Measurements from ENCODE around the gene TXLNB. TPM values are rescaled to one million over a fixed set of nuclear protein-coding genes. Genes with fewer than 3 reads are reported as not detected.
"Not testable (repeated sequence)": the region's sequence is repeated elsewhere in the genome, so short reads cannot be mapped to it uniquely, and the experiment has no call there.

The TXLNB gene
- total and polyA plus RNA-seq, 9 donors = 2.3 to 7.9 (median 5.0) TPM

- Histone ChIP-seq H3K27ac (no peak overlapping the region), H3K36me3 (no peaks in the 10 kb centered on the region), H3K27me3 (no peaks in the 10 kb centered on the region), H3K4me3 (no peak overlapping the region), H3K4me1 (ENCODE audit: insufficient read depth) (peaks cover 10% of the 10 kb centered on the region), H3K9me3 (no peaks in the 10 kb centered on the region)
- TF ChIP-seq CTCF (IDR thresholded peaks at IDR 0.05) (no peak), EP300 (IDR thresholded peaks at IDR 0.05) (no peak)
- DNase-seq = no peak
- intact Hi-C loops (cut with DNase I) = no loop called here
- 86 to 90% (median 89%) methylated on average over 8 of the region's 8 CpGs for WGBS, 3 donors
Observed at GRCh38 chr6:139288496-139289040, 3.2 kb downstream of the TXLNB start.

GRCh38 chr6:139287868-139288267 is 3.9 kb downstream of the TXLNB start:
- H3K27me3 ChIP-seq = no peaks in the 10 kb centered on the region
- no peaks in the 10 kb centered on the region for H3K36me3 ChIP-seq
- H3K4me1 ChIP-seq (ENCODE audit: insufficient read depth) = peaks cover 10% of the 10 kb centered on the region
- no peak overlapping the region for H3K4me3 ChIP-seq
- TF ChIP-seq EP300 (IDR thresholded peaks at IDR 0.05) = no peak
- TF ChIP-seq CTCF (IDR thresholded peaks at IDR 0.05) = no peak
- TF ChIP-seq POLR2A (IDR thresholded peaks at IDR 0.05) = no peak
- 97 to 99% (median 98%) methylated on average over 2 of the region's 2 CpGs for WGBS, 3 donors
- H3K27ac ChIP-seq = no peak overlapping the region
- H3K9me3 ChIP-seq = no peaks in the 10 kb centered on the region
- no peak for DNase-seq
- intact Hi-C loops (cut with DNase I) = no loop called here

- H3K4me1 ChIP-seq (ENCODE audit: insufficient read depth); H3K36me3 ChIP-seq; H3K27me3 ChIP-seq; H3K27ac ChIP-seq; H3K9me3 ChIP-seq; H3K4me3 ChIP-seq; intact Hi-C loops (cut with DNase I); DNase-seq: not testable (repeated sequence)
- 89 to 96% (median 91%) methylated on average over 10 of the region's 10 CpGs for WGBS, 3 donors
Observed at GRCh38 chr6:139286438-139286837, 5.4 kb downstream of the TXLNB start.

- intact Hi-C loops (cut with DNase I) = no loop called here
- DNase-seq = no peak
- Histone ChIP-seq H3K4me1 (ENCODE audit: insufficient read depth) (peaks cover 8% of the 10 kb centered on the region), H3K27ac (no peak overlapping the region), H3K27me3 (no peaks in the 10 kb centered on the region), H3K4me3 (no peak overlapping the region), H3K9me3 (no peaks in the 10 kb centered on the region), H3K36me3 (no peaks in the 10 kb centered on the region)
- WGBS, 3 donors = 93 to 95% (median 93%) methylated on average over 6 of the region's 6 CpGs
- no peak for TF ChIP-seq CTCF (IDR thresholded peaks at IDR 0.05)
- TF ChIP-seq POLR2A (IDR thresholded peaks at IDR 0.05) = no peak
- no peak for TF ChIP-seq EP300 (IDR thresholded peaks at IDR 0.05)
Observed at GRCh38 chr6:139285590-139285989, 6.2 kb downstream of the TXLNB start.

GRCh38 chr6:139284789-139285188 is 7.0 kb downstream of the TXLNB start:
- Histone ChIP-seq H3K9me3 (no peaks in the 10 kb centered on the region), H3K4me1 (ENCODE audit: insufficient read depth) (peaks cover 4% of the 10 kb centered on the region), H3K36me3 (no peaks in the 10 kb centered on the region), H3K27ac (no peak overlapping the region), H3K27me3 (no peaks in the 10 kb centered on the region), H3K4me3 (no peak overlapping the region)
- 69 to 88% (median 84%) methylated on average over 3 of the region's 3 CpGs for WGBS, 3 donors
- TF ChIP-seq POLR2A (IDR thresholded peaks at IDR 0.05) = no peak
- no peak for TF ChIP-seq EP300 (IDR thresholded peaks at IDR 0.05)
- no peak for TF ChIP-seq CTCF (IDR thresholded peaks at IDR 0.05)
- intact Hi-C loops (cut with DNase I) = no loop called here
- no peak for DNase-seq
